ENCODE measurements around the gene LIN9.

Gene LIN9

GRCh38 chr1:226310637-226311195, 1.8 kb upstream of the LIN9 start:
- H3K9me2 ChIP-seq (replicated peaks; ENCODE audit: control insufficient read depth, low read length), result no peaks in the 10 kb centered on the region
- H3K4me2 ChIP-seq (ENCODE audit: low read length), result no peak overlapping the region
- H3K27me3 ChIP-seq (ENCODE audit: control insufficient read depth, low read length), result no peaks in the 10 kb centered on the region
- H3K4me1 ChIP-seq (ENCODE audit: control insufficient read depth, low read length), result peaks cover 34% of the 10 kb centered on the region
- no peak for TF ChIP-seq EZH2phosphoT487 (IDR thresholded peaks at IDR 0.05; ENCODE audit: borderline replicate concordance, low read length)
- TF ChIP-seq, protein P1, sequence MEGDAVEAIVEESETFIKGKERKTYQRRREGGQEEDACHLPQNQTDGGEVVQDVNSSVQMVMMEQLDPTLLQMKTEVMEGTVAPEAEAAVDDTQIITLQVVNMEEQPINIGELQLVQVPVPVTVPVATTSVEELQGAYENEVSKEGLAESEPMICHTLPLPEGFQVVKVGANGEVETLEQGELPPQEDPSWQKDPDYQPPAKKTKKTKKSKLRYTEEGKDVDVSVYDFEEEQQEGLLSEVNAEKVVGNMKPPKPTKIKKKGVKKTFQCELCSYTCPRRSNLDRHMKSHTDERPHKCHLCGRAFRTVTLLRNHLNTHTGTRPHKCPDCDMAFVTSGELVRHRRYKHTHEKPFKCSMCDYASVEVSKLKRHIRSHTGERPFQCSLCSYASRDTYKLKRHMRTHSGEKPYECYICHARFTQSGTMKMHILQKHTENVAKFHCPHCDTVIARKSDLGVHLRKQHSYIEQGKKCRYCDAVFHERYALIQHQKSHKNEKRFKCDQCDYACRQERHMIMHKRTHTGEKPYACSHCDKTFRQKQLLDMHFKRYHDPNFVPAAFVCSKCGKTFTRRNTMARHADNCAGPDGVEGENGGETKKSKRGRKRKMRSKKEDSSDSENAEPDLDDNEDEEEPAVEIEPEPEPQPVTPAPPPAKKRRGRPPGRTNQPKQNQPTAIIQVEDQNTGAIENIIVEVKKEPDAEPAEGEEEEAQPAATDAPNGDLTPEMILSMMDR (IDR thresholded peaks at IDR 0.05; ENCODE audit: low read depth, low read length, poor library complexity, severe bottlenecking), result no peak
- H3K36me3 ChIP-seq (ENCODE audit: control insufficient read depth, low read length), result peaks cover 11% of the 10 kb centered on the region
- H3K9me3 ChIP-seq (ENCODE audit: control insufficient read depth, insufficient read depth, low read length), result no peaks in the 10 kb centered on the region
- peaks cover 32% of the 10 kb centered on the region for H3K79me2 ChIP-seq (ENCODE audit: control insufficient read depth, low read length)
- peaks cover 4% of the 10 kb centered on the region; the same call in 1 of the 2 replicates for H3F3A ChIP-seq (ENCODE audit: control insufficient read depth, insufficient read depth)
- no peak overlapping the region for H3K4me3 ChIP-seq (ENCODE audit: low read length)
- H3K27ac ChIP-seq (ENCODE audit: low read depth, low read length), result no peak overlapping the region
- H4K20me1 ChIP-seq (ENCODE audit: control insufficient read depth, insufficient read depth, low read depth, low read length), result no peaks in the 10 kb centered on the region

- TF ChIP-seq, protein P1 (IDR thresholded peaks at IDR 0.05; ENCODE audit: low read depth, low read length, poor library complexity, severe bottlenecking), result no peak
- TF ChIP-seq EZH2phosphoT487 (IDR thresholded peaks at IDR 0.05; ENCODE audit: borderline replicate concordance, low read length), result no peak
- Histone ChIP-seq H3K27ac (ENCODE audit: low read depth, low read length) (no peak overlapping the region), H3K9me2 (replicated peaks; ENCODE audit: control insufficient read depth, low read length) (no peaks in the 10 kb centered on the region), H3K4me2 (ENCODE audit: low read length) (peak overlapping the region; percentile 99), H3F3A (ENCODE audit: control insufficient read depth, insufficient read depth) (peaks cover 4% of the 10 kb centered on the region; the same call in 1 of the 2 replicates), H3K79me2 (ENCODE audit: control insufficient read depth, low read length) (peaks cover 38% of the 10 kb centered on the region), H3K4me1 (ENCODE audit: control insufficient read depth, low read length) (peaks cover 38% of the 10 kb centered on the region), H3K36me3 (ENCODE audit: control insufficient read depth, low read length) (peaks cover 15% of the 10 kb centered on the region), H3K9me3 (ENCODE audit: control insufficient read depth, insufficient read depth, low read length) (no peaks in the 10 kb centered on the region), H3K27me3 (ENCODE audit: control insufficient read depth, low read length) (no peaks in the 10 kb centered on the region), H3K4me3 (ENCODE audit: low read length) (peak overlapping the region; percentile 99), H4K20me1 (ENCODE audit: control insufficient read depth, insufficient read depth, low read depth, low read length) (no peaks in the 10 kb centered on the region)
These were observed 1.2 kb upstream of the LIN9 start for GRCh38 chr1:226310245-226310540.

GRCh38 chr1:226309398-226310244, 657 bp upstream of the LIN9 start:
- Histone ChIP-seq H3K4me1 (ENCODE audit: control insufficient read depth, low read length) (peaks cover 38% of the 10 kb centered on the region), H3K4me3 (ENCODE audit: low read length) (peak overlapping the region; percentile 99), H3K27ac (ENCODE audit: low read depth, low read length) (peak overlapping the region; percentile 29; the same call in 1 of the 2 replicates), H4K20me1 (ENCODE audit: control insufficient read depth, insufficient read depth, low read depth, low read length) (0 out of 2 replicates have a peak, but pooled peaks cover under 1% of the 10 kb centered on the region), H3K9me2 (replicated peaks; ENCODE audit: control insufficient read depth, low read length) (no peaks in the 10 kb centered on the region), H3K27me3 (ENCODE audit: control insufficient read depth, low read length) (no peaks in the 10 kb centered on the region), H3K4me2 (ENCODE audit: low read length) (peak overlapping the region; percentile 99), H3K36me3 (ENCODE audit: control insufficient read depth, low read length) (peaks cover 17% of the 10 kb centered on the region), H3K9me3 (ENCODE audit: control insufficient read depth, insufficient read depth, low read length) (no peaks in the 10 kb centered on the region), H3F3A (ENCODE audit: control insufficient read depth, insufficient read depth) (peaks cover 4% of the 10 kb centered on the region; the same call in 1 of the 2 replicates), H3K79me2 (ENCODE audit: control insufficient read depth, low read length) (peaks cover 43% of the 10 kb centered on the region)
- no peak for TF ChIP-seq EZH2phosphoT487 (IDR thresholded peaks at IDR 0.05; ENCODE audit: borderline replicate concordance, low read length)
- TF ChIP-seq, protein P1 (IDR thresholded peaks at IDR 0.05; ENCODE audit: low read depth, low read length, poor library complexity, severe bottlenecking), result no peak
